ENCODE data around the gene CD79B. TPM values are rescaled to one million over a fixed set of nuclear protein-coding genes. Genes with fewer than 3 reads are reported as not detected.

The CD79B gene
- total RNA-seq, 2 experiments from 2014 or later = 479 to 751 TPM

- Histone ChIP-seq H3K9me2 (ENCODE audit: insufficient read depth, low read length) (no peaks in the 10 kb centered on the region), H4K20me1 (ENCODE audit: insufficient read depth, low read length) (peaks cover 12% of the 10 kb centered on the region), H3K4me2 (ENCODE audit: low read length) (peak overlapping the region; percentile 95), H3K4me3 (ENCODE audit: low read depth, low read length, poor library complexity, severe bottlenecking) (peak overlapping the region; percentile 98), H3K36me3 (ENCODE audit: insufficient read depth, low read length) (peaks cover 27% of the 10 kb centered on the region), H2AFZ (ENCODE audit: low read length) (peak overlapping the region; percentile 57), H3K27ac (ENCODE audit: low read depth, low read length, poor library complexity, severe bottlenecking) (peak overlapping the region; percentile 99), H3K4me1 (ENCODE audit: insufficient read depth, low read length, poor library complexity, severe bottlenecking) (peaks cover 73% of the 10 kb centered on the region), H3K9me3 (ENCODE audit: low read length) (no peaks in the 10 kb centered on the region), H3K79me2 (ENCODE audit: insufficient read depth, low read depth, low read length) (peaks cover 44% of the 10 kb centered on the region)
- CTCF ChIA-PET (ENCODE audit: unreplicated experiment) = interaction anchor here (1.1 to 3.3 kb wide), 2 partner anchors 8 to 12 kb away, joined by 3 to 21 read pairs; no protein-coding TSS in a partner anchor
- intact Hi-C loops (cut with micrococcal nuclease; ENCODE audit: unreplicated experiment) = loop anchor here (5.0 kb wide), 2 partner anchors 88 to 237 kb away; partner anchors contain the start of gene ICAM2
- POLR2A ChIA-PET = interaction anchor here (0.6 to 2.4 kb wide), 7 partner anchors 8 to 1255 kb away, joined by 3 to 18 read pairs (median 3); no protein-coding TSS in a partner anchor
- no peak for TF ChIP-seq CTCF (conservative IDR thresholded peaks at IDR 0.05; ENCODE audit: low read length)
- no peak for TF ChIP-seq EZH2phosphoT487 (IDR thresholded peaks at IDR 0.05; ENCODE audit: borderline replicate concordance, low read depth, low read length)
- DNase-seq (ENCODE audit: low spot score) = no peak
- BruUV-seq (replicated peaks) = no TSS peak
Observed at GRCh38 chr17:63934183-63935112, 2.3 kb upstream of the CD79B start.

- H3K36me3 ChIP-seq (ENCODE audit: insufficient read depth, low read length) = peaks cover 35% of the 10 kb centered on the region
- ChIA-PET CTCF (ENCODE audit: unreplicated experiment) (interaction anchor here (0.5 to 3.3 kb wide), 3 partner anchors 9 to 87 kb away, joined by 3 to 21 read pairs (median 3); partner anchors contain the start of gene ICAM2), POLR2A (interaction anchor here (0.9 to 2.4 kb wide), 7 partner anchors 8 to 572 kb away, joined by 3 to 19 read pairs (median 4); partner anchors contain the start of gene DDX5)
- H4K20me1 ChIP-seq (ENCODE audit: insufficient read depth, low read length) = peaks cover 17% of the 10 kb centered on the region
- H3K9me2 ChIP-seq (ENCODE audit: insufficient read depth, low read length) = no peaks in the 10 kb centered on the region
- DNase-seq (ENCODE audit: low spot score) = no peak
- no peaks in the 10 kb centered on the region for H3K9me3 ChIP-seq (ENCODE audit: low read length)
- TF ChIP-seq EZH2phosphoT487 (IDR thresholded peaks at IDR 0.05; ENCODE audit: borderline replicate concordance, low read depth, low read length) (no peak), CTCF (conservative IDR thresholded peaks at IDR 0.05; ENCODE audit: low read length) (no peak)
- H2AFZ ChIP-seq (ENCODE audit: low read length) = no peak overlapping the region
- intact Hi-C loops (cut with micrococcal nuclease; ENCODE audit: unreplicated experiment) = loop anchor here (5.0 kb wide), 2 partner anchors 89 to 236 kb away; partner anchors contain the start of gene ICAM2
- H3K4me1 ChIP-seq (ENCODE audit: insufficient read depth, low read length, poor library complexity, severe bottlenecking) = peaks cover 73% of the 10 kb centered on the region
- H3K27ac ChIP-seq (ENCODE audit: low read depth, low read length, poor library complexity, severe bottlenecking) = peak overlapping the region; percentile 99
- no TSS peak for BruUV-seq (replicated peaks)
- peak overlapping the region; percentile 98 for H3K4me3 ChIP-seq (ENCODE audit: low read depth, low read length, poor library complexity, severe bottlenecking)
- peak overlapping the region; percentile 95 for H3K4me2 ChIP-seq (ENCODE audit: low read length)
- peaks cover 50% of the 10 kb centered on the region for H3K79me2 ChIP-seq (ENCODE audit: insufficient read depth, low read depth, low read length)
Observed at GRCh38 chr17:63933598-63933997, 1.5 kb upstream of the CD79B start.

All from OCI-LY7 (cell line).